Kidney (tissue), 14 donors: ENCODE results near the gene PKD2L1. TPM values are rescaled to one million over a fixed set of nuclear protein-coding genes. Genes with fewer than 3 reads are reported as not detected.
"Not testable (repeated sequence)": the region's sequence is repeated elsewhere in the genome, so short reads cannot be mapped to it uniquely, and the experiment has no call there.

Experiments used
- DNase-seq, 5 donors: peaks; one replicate each; pipeline ENCODE4 v3.0.0-alpha.2; 2013 to 2020
- FAIRE-seq: peaks from 2 replicates; lab custom pipeline; 2012; peaks lifted over from hg19 to GRCh38; lab: Jason Lieb, UNC
- H3K27ac ChIP-seq, 2 donors: one replicate each; pipeline ENCODE4 v1.7.0; 2013; ENCODE audit warnings: low read depth in 2 of 2, low read length in 2 of 2, inconsistent platforms in 1 of 2
- H3K27me3 ChIP-seq: one replicate; pipeline ENCODE4 v1.7.1; 2013; ENCODE audit warnings: low read length, inconsistent platforms; ENCODE audit not compliant: control insufficient read depth, insufficient read depth
- H3K36me3 ChIP-seq, 3 donors: one replicate each; pipeline versions ENCODE4 v1.7.0 to v1.7.1; 2013; ENCODE audit warnings: low read length in 3 of 3, control low read depth in 1 of 3, inconsistent platforms in 1 of 3; ENCODE audit not compliant: insufficient read depth in 3 of 3, control insufficient read depth in 2 of 3
- H3K4me1 ChIP-seq, 3 donors: one replicate each; pipeline versions ENCODE4 v1.7.0 to v1.7.1; 2013; ENCODE audit warnings: low read length in 3 of 3, inconsistent platforms in 1 of 3, low read depth in 1 of 3; ENCODE audit not compliant: control insufficient read depth in 2 of 3, insufficient read depth in 2 of 3
- H3K4me3 ChIP-seq, 3 donors: one replicate each; pipeline versions ENCODE4 v1.7.0 to v1.8.1; 2013; ENCODE audit warnings: low read length in 3 of 3, control low read depth in 1 of 3, inconsistent platforms in 1 of 3
- H3K9ac ChIP-seq, 3 donors: one replicate each; pipeline versions ENCODE4 v1.7.0 to v1.7.1; 2013; ENCODE audit warnings: low read length in 3 of 3, control low read depth in 1 of 3, inconsistent platforms in 1 of 3
- H3K9me3 ChIP-seq, 3 donors: one replicate each; pipeline versions ENCODE4 v1.7.0 to v1.7.1; 2013; ENCODE audit warnings: low read length in 3 of 3, control low read depth in 1 of 3, inconsistent platforms in 1 of 3; ENCODE audit not compliant: control insufficient read depth in 2 of 3, insufficient read depth in 1 of 3
- intact Hi-C: fragments of 100-400 bp; cut with DNase I; formaldehyde crosslinking; loops from one replicate; pipeline ENCODE4 v1.11.1; 2022
- polyA plus RNA-seq: library from polyadenylated mRNA; stranded (reverse); fragments of 350-450 nt; fragmentation: Illumina TruSeq; extraction: RNeasy Lipid Tissue Mini Kit (QIAGEN cat#74804); gene quantifications from one replicate; pipeline ENCODE4 v1.2.3, GENCODE V29; 2014; ENCODE audit warnings: low read depth, low replicate concordance; ENCODE audit not compliant: insufficient read depth
- total RNA-seq: library from RNA; stranded (reverse); fragmentation: NEBNext Ultra II Directional; extraction: Animal tissue kit (Norgen Biotek cat#: 25700); gene quantifications from one replicate; pipeline ENCODE4 v1.2.1, GENCODE V29; 2021
- TF ChIP-seq, protein P1 (sequence below): IDR thresholded peaks from 3 replicates; pipeline ENCODE4 v1.5.1; 2012; ENCODE audit warnings: mild to moderate bottlenecking, moderate library complexity, borderline replicate concordance; ENCODE audit not compliant: insufficient read depth; ENCODE audit errors: extremely low read depth
- donor health status: control.
- donor health status: control.
- donor health status: control.
- donor health status: control.
- donor health status: control.
- donor health status: DM: yes; HTN: yes; CAD: no.
- donor health status: Normal renal cell carcinoma (clear cell type).

PKD2L1 gene
- total and polyA plus RNA-seq, 2 donors from 2014 or later: 0.17 TPM; not detected in 1

DNA sequence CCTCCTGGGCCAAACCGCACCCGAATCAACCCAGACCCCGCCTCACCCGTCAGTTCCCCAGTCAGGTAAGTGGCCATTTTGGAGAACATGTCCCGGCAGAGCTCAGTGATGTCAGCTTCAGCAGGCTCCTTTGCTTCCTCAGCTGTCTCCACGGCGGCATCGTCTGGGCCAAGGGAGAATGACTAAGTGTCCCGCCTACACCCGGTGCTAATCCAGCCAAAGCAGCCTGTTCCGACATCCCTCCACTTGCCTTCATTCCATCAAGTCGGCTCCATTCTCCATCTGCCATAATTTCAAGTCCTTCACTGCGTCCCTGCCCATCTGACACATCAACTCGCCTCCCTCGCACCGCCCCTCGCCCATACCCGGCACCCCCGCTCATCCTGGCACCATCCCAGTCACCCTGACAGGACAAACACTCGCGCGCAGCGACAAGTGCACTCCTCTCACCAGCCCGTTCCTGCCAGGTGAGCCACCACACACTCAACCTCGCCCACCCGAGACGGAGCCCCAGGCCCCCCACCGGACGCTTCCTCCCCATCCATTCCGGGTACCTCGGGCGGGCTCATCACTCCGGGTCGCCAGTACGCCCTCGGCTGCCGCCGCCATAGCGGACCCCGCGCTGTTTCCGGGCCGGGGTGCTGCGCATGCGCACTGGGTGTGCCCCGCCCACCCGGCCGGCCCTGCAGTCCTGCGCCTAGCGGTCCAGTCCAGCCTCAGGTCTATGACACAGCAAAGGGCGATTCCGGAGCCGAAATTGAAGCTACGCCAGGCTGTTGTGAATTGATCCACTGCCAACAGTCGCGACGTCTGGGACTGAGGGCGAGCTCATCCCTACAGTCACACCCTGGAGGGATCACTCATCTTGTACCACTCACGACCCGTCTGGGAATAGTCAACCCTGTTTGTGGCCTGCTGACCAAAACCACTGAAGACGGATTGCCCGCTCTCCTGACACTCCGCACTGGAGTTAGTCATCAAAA is 43.7 kb downstream of the PKD2L1 start, which contains the start of gene BLOC1S2:
TSS of gene BLOC1S2 (minus strand) at position 630 of the 983 bp plus-strand sequence. CDS start at position 609, 21 bp downstream.
- Histone ChIP-seq H3K36me3 (no peaks in the 10 kb centered on the region), H3K4me3 (peak within 1 kb of the TSS; percentile 89 to 99 (median 99)), H3K27ac (peak within 1 kb of the TSS; percentile 93 to 94), H3K9me3 (no peaks in the 10 kb centered on the region), H3K9ac (peak within 1 kb of the TSS; percentile 85 to 94 (median 87)), H3K4me1 (peaks cover 5 to 15% (median 7%) of the 10 kb centered on the region in 3 donors), H3K27me3 (no peaks in the 10 kb centered on the region)
- DNase-seq: peak; percentile 88 to 95 (median 93)
- intact Hi-C loops: no loop called here
- TF ChIP-seq, protein P1, sequence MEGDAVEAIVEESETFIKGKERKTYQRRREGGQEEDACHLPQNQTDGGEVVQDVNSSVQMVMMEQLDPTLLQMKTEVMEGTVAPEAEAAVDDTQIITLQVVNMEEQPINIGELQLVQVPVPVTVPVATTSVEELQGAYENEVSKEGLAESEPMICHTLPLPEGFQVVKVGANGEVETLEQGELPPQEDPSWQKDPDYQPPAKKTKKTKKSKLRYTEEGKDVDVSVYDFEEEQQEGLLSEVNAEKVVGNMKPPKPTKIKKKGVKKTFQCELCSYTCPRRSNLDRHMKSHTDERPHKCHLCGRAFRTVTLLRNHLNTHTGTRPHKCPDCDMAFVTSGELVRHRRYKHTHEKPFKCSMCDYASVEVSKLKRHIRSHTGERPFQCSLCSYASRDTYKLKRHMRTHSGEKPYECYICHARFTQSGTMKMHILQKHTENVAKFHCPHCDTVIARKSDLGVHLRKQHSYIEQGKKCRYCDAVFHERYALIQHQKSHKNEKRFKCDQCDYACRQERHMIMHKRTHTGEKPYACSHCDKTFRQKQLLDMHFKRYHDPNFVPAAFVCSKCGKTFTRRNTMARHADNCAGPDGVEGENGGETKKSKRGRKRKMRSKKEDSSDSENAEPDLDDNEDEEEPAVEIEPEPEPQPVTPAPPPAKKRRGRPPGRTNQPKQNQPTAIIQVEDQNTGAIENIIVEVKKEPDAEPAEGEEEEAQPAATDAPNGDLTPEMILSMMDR: peak; percentile 6
- FAIRE-seq: no peak

DNA sequence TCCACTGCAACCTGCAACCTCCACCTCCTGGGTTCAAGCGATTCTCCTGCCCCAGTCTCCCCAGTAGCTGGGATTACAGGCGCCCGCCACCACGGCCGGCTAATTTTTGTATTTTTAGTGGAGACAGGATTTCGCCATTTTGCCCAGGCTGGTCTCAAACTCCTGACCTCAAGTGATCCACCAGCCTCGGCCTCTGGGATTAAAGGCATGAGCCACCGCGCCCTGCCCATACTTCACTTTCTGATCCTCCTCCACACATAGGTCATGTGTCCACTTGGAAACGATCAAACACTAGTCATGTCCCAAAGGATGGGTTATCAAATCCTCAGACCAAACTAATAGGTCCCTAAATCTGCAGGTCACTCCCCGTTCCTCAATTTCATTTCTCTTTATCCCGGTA is 44.7 kb downstream of the PKD2L1 start:
- FAIRE-seq, H3K9me3 ChIP-seq, intact Hi-C loops, H3K27ac ChIP-seq, H3K27me3 ChIP-seq, DNase-seq, H3K36me3 ChIP-seq: not testable (repeated sequence)
- Histone ChIP-seq H3K9ac (peak overlapping the region in 2 of 3 donors; percentile 87 to 94), H3K4me1 (peaks cover 5 to 15% (median 7%) of the 10 kb centered on the region in 3 donors), H3K4me3 (peak overlapping the region; percentile 89 to 99 (median 99))

DNA sequence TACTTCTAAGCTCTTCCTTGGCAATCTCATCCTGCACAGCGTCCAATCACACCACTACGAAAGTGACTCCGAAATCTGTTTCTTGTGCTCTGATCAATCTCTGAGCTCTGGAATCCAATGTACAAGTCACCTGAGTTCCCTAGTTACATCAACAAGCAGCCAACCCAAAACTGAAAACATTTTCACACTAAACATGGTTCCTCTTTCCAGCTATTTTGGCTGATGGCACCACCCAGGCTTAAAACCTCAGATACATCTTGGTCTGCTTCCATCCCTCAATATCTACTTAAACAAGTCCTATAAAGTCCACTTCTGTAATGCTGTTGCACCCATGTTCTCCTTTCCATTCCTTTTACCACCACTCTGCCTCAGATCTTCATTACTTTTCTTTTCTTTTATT is 47.1 kb downstream of the PKD2L1 start:
- intact Hi-C loops: no loop called here

DNA sequence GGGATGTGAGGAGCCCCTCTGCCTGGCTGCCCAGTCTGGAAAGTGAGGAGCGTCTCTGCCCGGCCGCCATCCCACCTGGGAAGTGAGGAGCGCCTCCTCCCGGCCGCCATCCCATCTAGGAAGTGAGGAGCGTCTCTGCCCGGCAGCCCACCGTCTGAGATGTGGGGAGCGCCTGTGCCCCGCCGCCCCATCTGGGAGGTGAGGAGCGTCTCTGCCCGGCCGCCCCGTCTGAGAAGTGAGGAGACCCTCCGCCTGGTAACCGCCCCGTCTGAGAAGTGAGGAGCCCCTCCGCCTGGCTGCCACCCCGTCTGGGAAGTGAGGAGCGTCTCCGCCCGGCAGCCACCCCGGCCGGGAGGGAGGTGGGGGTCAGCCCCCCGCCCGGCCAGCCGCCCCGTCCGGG is 53.1 kb downstream of the PKD2L1 start:
- H3K9me3 ChIP-seq, H3K4me1 ChIP-seq, H3K9ac ChIP-seq, DNase-seq, H3K27ac ChIP-seq, H3K4me3 ChIP-seq, FAIRE-seq, H3K27me3 ChIP-seq, intact Hi-C loops: not testable (repeated sequence)
- peaks cover 4 to 19% (median 6%) of the 10 kb centered on the region in 3 donors for H3K36me3 ChIP-seq

More for the DNA sequence above, 47.1 kb downstream of the PKD2L1 start:
- Histone ChIP-seq H3K4me3 (no peak overlapping the region), H3K36me3 (peaks cover 4 to 19% (median 4%) of the 10 kb centered on the region in 3 donors), H3K4me1 (peaks cover 5 to 15% (median 7%) of the 10 kb centered on the region in 3 donors), H3K27ac (no peak overlapping the region), H3K27me3 (no peaks in the 10 kb centered on the region), H3K9me3 (no peaks in the 10 kb centered on the region), H3K9ac (no peak overlapping the region)
- TF ChIP-seq, protein P1: no peak
- FAIRE-seq (no peak), DNase-seq (no peak)
